Amniotic epithelial cell (primary cell): Measurements from ENCODE around the gene ZNF407.

ENCODE experiments used
- DNase-seq: peaks from one replicate; pipeline ENCODE4 v3.0.0-alpha.2; 2010; ENCODE audit warnings: low read depth

The ZNF407 gene

DNA sequence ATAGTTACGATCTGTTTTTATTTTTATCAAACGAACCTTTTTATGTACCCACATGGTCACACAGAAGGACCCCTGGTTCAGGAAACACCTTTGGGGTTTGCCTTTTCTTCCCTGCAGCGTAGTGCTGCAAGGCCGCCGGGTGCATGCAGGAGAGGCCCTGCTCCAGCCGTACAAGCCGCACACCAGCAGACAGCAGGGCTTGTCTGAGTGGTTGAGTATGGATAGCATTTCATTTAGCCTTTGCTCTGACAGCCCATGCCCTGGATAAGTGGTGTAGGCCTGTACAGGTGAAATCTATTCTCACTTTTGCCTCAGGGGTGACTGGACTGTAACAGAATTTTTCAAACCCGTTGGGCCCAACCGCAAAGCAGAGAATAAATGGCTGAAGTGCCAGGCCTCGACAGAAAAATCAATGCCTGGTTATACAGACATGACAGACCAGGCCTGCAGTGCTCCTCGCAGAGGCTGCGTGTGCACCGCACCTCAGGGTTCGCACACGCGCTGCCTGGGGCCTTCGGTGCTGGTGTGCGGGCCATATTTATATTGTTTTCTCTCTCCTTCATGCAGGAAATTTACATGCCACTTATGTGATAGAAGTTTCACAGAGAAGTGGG, 279.1 kb downstream of the ZNF407 start:
- no peak for DNase-seq

DNA sequence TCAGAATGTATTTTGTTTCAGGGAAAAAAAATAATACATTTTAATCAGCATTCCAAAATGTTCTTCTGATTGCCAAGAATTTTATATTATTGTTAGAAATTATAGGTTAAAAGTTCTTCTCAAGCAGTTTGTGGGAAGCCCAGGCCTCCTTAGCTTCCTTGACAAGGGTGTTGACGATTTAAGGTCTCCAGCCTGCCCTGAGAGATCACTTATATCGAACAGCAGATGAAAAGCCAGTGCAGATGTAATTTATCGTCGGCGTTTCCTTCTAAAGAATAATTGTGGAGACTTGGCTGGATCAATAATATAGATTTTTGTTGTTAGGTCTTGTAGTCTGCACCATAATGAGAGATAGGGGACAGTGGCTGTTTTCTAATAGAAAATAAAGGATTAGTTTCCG, 280.6 kb downstream of the ZNF407 start:
- DNase-seq: no peak

DNA sequence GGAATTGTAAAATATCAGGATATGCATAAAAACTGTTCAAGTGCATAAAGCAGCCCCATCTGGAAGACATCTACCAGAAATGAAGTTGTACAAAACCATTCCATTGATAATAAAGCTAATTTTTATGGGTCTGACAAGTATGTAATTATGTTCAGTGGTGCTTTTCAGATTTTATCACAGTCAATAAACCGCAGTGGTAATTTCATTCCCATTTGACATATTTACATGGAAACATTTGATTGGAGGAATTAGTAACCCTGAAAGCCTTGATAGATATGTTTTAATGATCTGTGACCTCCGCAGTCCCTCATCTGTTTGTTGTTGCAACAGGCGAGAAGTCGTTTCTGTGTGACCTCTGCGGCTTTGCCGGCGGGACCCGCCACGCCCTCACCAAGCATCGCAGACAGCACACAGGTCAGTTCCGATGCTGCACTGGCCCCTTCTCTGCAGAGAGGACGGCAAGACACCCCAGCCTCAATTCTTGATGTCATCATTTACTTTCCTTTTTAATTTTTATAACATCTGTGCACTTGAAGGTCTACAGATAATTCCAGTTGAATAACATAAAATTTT, 283.1 kb downstream of the ZNF407 start:
- no peak for DNase-seq

DNA sequence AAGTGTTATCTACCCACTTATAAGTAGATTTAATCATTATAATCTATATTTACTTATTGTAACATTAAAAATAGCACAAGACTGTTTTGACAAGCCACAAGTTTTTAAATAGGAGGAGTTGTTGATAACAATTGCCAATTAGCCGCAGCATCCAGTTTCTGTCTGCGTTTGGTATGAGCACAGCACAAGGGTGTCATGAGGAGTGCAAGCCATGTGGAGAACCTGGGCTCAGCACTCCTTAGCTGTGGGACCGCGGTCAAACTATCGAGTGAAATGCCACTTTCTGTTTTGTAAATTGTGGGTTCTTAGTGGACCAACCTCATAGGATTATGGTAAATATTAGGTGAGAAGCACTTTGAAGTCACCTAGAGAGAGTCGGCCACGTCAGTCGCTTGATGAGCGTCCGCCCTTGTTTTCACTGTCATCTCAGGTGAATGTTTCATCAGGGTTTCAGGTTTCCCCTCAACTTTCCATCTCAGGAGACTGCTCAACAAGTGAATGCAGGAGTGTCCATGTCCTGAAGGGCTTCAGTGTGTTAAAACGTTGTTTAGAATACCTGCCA, 294.5 kb downstream of the ZNF407 start:
- DNase-seq: no peak

DNA sequence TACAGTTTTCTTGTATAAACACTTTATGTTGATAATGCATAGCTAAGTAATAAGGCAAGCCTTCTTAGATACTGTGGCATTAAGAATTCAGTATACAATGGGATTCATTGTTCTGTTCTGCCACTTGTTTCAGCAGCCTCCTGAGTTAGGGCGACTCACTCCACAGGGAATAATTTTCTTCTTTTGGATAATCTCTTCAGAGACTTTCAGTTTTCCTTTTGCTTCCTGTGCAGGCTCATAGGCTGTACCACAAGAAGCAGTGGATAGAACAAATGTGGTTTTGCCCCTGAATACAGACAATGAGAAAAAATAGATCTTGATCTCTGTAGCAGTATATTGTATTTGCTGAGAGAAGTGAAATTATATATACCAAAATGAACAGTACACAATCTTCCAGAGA, 298.0 kb downstream of the ZNF407 start:
- DNase-seq: peak; percentile 16

DNA sequence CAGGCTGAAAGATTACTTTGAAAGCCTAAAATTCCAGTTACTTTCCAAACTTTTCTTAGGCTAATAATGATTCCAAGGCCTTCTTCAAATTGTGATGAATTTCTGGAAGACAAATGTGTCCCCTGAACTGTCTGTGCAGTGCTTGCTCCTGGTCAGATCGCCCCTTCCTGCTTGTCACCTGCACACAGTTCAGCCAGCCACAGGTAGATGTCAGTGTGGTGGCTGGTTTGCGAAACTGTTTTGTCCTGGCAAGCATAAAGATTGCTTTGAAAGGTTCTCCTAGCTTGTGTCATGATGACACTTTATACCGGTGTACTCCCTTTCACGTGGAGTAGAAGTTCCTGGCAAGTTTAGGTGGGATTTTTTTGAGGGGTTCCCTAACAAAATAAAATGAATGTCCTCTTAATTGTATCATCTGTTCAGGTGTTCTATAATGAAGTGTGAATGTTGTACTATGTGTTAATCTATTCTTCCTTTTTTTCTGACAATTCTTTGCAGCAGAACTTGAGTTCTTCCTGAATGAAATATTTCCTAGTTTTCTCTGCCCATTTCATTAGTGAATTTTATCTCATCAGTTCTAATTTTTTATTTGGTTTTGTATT, 298.8 kb downstream of the ZNF407 start:
- no peak for DNase-seq

DNA sequence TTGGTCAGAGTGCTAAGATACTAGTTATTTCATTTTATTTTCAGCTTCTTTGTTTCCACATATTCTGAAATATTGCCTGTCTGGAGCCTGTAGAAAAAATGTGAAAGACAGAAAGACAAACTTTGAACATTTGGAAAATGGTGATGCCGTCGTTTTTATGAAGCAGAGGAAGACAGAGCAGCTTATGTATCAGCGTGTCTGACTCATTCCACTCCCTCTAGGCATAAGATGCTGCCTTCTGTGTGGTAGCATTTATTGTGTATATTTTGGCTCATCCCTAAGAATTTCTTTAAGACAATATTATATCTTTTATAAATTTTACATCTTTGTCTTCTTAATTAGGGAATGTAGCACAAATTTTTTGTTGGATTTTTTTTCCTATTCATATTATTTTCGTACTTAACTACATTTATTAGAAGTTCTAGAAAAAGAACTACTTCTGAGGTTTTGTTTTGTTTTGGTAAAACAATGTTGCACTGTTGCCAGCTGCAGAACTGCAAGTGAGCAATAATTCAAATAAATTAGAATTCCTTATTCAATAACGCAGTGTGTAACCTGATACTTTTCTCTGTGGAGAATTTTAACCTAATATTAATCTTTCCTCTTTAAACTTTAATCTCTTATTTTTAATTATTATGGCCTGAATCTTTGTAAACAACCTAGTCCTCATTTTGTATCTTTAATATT, 300.4 kb downstream of the ZNF407 start:
- DNase-seq: peak; percentile 43

DNA sequence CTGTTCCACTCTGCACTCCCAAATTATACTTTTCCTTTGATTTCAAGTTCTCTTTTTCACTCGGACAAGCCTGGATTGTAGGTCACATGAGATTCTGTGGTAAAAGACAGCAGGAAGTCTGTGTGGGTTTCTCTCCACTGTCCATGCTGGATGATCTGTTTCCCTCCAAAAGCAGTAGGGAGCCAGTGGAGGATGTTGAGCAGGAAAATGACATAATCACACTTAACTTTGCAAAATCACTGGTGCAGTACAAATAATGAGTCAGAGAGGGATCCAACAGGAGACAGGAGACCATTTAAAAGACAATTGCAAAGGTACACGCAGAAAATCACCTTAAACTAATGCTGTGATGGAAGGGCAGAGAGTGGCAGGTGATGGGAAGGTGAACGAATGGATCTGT, 301.3 kb downstream of the ZNF407 start:
- peak; percentile 22 for DNase-seq

DNA sequence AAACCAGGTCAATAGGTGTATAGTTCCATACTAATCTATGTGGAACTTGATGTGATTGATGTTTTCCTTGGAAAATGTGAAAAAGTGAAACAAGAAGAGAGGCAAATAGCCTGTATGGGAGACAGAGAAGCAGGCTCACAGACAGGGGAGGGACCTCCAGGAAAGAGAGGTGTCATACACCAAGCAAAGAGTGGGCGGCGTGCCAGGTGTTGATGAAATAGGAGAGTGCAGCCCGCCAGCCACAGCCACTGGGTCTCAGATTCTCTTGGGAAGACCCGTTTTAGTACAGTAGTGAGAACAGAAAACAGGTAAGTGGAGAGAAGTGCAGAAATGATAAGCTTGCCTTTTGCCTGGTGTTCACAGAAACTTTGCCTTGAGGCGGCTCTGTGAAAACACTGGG, 301.9 kb downstream of the ZNF407 start:
- peak; percentile 8 for DNase-seq

DNA sequence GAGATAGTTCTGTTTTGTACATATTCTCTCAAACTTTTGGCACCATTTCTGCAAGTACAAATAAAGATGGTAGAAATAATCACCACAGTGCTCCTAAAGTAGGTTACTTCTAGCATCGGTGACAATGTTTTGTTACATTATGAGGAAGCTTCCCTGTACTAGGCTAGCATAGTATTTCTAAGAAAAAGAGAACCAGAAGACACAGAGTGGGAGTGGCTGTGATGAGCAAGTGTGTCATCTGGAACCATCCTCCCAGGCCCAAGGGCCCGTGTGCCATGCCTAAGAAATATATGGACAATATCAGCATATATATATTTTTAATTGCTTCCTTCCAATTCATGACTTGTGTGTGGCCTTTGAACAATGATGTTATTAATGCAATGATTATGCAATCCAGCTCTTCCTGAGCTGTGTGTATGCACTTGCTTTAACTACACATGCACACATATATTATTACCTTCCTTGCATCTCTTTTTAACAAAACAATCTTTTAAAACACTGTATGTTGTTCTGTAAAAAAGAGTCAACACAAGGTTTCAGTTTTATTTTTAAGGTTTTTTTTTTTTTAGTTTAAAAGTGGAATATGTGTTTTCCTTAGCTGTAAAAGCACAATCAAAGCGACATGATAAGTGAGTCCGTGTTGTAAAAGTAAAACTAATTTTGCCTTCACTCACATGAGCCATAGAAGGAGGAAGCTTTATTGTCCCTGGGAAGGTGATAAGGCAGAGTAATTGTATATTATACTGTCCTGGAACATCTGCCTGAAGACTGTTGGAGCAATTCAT, 303.9 kb downstream of the ZNF407 start:
- DNase-seq: no peak

DNA sequence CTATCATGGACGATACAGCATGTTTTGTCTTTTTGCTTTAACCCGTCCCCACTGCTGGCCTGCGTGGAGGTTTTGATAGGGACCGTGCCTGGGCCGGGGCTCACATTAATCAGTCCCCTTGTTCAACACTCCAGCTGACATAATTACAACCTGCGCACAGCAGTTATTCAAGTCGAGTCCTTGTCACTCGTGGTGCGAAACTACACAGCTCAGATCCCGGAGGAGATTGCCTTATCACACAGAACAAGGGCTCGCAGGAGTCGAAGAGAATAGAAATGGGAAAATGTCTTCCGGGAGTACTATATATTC, 304.4 kb downstream of the ZNF407 start:
- DNase-seq: no peak

DNA sequence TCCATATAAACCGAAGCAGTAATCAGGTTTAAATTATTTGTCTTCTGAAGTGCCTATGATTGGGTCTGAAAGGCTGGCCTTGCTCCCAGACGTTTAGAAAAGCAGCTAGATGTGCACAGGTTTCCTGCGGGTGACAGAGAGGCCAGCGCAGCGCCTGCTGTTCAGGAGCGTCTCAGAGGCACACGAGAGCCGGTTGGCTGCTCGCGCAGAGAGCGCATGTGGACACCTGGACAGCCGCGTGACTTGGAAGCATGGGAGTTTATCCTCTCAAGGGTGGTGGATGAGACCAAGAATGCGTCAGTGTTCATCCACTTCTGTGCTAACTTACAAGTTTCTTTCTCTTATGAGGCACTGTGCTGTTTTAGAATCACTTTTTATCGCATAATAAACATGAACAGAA, 307.6 kb downstream of the ZNF407 start:
- DNase-seq: no peak

DNA sequence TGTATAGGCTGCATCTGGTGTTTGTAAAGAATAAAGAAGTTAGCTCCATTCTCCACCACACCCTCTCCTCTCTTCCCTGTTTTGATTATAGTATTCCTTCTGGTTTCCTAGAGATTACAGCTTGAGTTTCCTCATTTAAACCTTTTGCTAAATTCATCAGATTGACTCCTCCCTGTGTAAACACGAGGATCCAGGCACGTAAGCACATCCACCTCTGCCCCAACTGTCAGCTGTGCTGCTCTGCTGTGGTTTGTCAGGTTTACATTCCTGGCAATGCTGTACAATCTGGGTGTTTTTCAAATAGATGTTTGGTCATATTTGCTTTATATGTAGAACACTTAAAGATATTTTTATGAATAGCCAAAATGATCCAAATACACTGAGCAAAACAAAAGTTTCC, 308.5 kb downstream of the ZNF407 start:
- peak; percentile 31 for DNase-seq

DNA sequence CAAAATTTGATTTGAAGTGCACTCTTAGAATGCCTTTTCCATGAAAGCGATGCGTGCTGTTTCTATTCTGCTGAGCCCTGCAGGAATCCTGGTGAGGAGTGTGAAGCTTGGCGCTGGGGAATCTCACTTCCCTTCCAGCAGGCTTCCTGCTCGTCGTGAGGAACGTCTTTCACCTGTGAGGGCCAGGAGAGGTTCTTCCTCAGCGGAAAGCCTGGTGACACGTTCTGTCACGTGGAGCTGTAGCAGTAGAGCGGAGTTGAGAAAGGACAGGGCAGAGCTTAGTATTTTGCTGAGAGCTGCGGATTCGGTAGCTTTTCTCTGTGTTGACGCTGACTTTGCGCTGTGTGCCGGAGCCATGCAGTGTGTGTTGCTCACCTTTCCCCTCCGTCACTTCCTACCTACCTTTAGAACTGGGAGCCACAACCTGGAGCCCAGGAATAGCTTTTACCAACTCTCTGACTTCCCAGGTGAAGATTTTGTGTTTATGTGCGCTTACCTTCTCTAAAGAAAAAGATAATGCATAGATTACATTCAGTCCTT, 316.5 kb downstream of the ZNF407 start:
- DNase-seq: no peak

DNA sequence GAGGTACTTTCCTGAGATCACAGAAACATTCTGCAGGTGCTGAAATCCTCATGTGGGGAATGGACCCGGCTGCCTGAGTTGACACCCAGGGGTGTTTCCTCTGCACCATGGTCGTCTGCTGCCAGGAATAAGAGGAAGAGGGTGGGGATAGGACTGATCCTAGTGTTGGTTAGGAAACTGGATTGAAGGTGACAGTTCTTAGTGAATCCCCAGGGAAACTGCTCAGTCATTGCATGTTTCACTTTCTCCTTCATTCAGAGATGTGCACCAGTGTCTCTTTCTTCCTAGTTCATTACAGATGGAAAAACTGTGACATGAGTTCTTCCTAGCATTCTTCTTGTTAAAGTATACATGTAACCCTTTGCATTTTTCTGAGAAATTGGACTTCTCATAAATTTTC, 317.0 kb downstream of the ZNF407 start:
- DNase-seq: no peak

DNA sequence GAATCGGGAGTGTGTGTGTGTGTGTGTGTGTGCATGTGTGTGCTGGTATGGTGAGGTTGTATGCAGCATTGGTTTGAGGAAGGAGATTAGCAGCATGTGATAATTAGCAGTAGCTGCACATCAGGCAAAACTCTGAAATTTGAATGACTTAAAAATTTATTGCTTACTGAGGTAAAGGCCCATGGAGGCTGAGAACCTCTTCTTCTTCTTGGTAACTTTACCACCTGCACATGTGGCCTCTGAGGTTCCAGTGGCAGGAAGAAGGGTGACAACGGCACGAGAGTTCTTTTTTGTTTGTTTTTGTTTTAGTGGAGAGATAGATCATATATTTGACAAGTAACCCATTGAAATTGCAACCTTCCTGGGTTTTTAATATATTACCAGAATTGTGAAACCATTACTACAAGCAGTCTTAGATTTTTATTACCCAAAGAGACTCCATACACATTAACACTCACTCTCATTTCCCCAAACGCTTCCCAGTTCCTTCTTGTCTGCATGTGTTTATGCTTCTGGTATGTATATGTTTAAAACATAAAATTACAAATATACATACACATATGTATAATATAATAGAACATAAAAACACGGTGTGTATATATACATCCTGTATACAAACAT, 319.2 kb downstream of the ZNF407 start:
- no peak for DNase-seq

DNA sequence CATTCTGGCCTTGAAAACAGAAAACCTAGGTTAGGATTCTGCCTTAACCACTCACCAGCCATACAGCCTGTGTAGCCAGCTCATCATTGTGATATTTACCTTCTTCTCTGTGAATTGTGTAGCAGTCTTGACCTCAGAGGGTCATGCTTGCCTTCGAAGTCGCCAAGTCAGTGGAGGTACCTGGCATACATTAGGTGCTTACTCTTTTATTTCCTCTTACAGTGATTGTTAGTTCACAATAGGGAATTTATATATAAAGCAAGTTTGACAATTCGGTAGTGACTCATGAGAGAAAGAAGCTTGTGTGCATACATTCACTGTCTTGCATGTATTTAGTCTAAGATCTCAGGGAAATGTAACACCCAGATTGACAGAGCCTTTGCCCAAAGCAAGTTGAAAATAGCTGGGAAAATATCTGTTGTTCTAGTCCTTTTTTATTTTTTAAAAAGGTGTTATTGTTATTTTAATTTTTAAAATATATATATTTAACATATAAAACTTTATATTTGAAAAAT, 320.7 kb downstream of the ZNF407 start:
- peak; percentile 9 for DNase-seq

DNA sequence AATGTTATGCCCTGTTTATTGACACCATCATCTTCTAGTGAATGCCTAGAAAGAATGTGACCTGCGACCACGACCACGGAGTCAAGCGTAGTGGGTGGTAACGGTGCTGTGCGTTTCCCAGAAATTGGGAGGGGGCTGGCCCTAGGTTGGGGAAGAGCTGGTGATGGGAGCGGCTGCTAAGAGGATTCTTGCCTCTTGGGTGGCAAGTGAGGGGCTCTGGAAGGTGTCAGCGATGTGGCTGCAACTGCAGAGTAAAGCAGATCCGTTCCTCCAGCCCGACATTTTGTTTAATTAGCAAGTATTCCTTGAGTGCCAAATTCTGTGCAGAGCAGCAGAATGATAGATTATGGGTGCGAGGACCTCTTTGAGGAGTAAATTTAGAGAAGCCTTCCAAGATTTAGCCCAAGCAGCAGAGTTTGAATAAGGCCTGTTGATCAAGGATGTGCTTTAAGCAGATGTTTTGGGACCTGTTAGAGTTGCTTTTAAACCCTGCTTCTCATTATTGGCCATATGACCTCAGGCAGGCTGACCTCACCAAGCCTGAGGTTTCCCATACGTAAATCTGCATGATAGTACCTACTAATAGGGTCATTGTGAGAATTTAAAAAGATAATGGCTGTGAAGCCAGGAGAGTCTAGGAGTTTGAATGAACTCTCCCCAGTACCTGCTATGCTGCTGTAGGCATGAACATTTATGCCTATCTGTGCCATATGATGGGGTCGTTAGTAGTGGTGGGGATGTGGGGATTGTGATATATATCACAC, 323.6 kb downstream of the ZNF407 start:
- no peak for DNase-seq

DNA sequence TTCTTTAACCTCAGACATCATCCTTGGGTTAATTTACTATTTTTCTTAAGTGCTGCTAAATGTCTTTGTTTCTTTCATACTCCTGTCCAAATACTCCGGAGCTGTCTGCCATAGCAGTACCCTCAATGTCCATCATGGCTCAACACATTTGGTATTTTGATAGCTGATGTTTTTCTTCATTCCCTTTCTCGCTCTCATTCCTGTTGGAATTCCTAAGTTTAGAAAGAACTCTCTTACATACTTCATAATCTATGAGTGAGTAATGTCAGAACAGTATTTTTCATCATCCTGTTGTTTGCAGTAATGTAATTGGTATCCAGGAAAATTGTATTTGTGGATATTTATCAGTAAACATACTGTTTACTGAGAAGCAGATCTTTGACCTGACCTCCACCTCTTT, 328.4 kb downstream of the ZNF407 start:
- no peak for DNase-seq

DNA sequence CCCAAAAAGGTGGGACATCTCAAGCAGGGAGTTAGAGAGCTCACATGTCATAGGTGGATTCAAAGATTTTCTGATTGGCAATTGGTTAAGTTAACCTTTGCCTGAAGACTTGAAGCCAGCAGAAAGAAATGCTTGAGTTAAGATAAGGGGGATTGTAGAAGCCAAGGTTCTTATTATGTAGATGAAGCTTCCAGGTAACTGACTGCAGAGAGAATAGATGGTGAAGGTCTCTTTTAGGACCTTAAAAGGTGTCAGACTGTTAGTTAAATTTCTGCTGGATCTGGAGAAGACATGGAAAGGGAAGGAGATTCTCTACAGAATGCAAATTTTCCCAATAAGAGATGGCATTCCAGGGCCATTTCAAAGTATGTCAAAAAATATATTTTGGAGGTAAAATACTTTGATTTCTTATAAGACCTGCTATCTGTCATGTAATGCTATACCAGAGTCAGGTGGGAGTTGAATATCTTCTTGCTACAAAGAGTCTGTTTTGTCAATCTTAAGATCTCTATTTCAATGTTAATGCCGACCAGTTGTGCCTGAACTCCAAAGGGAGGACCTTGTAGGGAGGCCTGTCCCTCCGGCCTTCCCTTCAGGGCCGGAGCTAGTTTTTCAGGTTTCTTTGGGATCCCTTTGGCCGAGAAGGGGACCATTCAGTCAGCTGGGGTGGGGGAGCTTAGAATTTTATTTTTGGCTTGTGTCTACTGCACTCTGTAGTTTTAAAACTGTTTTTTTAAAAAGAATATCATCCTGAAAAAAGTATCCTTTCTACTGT, 330.7 kb downstream of the ZNF407 start:
- DNase-seq: no peak
